GM12864 (cell line): ENCODE measurements around the gene ANK2.

Experiments
- DNase-seq: peaks from one replicate; pipeline ENCODE4 v3.0.0-alpha.2; 2011; ENCODE audit warnings: low read depth
- H3K4me3 ChIP-seq: 2 replicates; pipeline ENCODE4 v1.5.1; 2011; ENCODE audit warnings: mild to moderate bottlenecking, low read depth, low read length, control low read depth
- TF ChIP-seq, protein P1 (sequence below): IDR thresholded peaks from 2 replicates; pipeline ENCODE4 v1.5.1; 2011; ENCODE audit warnings: low read depth, mild to moderate bottlenecking, moderate library complexity, low read length, control low read depth, inconsistent platforms; ENCODE audit errors: missing control alignments

Gene ANK2

DNA sequence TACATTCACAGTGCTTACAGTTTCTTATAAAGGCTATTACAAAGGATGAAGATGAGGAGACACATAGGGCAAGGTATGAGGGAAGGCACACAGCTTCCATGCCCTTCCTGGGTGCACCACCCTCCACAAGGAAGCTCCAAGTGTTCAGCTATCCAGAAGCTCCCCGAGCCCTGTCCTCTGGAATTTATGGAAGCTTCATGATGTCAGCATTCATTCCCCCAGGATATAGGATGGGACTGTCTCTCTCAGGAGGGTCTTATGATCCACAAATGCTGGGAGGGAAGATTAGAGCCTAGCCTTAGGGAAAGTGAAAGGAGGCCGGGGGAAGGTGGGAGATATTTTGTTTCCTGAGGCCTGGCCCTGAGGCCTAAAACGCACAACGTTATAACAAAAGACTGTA is 236.0 kb downstream of the ANK2 start:
- TF ChIP-seq, protein P1, sequence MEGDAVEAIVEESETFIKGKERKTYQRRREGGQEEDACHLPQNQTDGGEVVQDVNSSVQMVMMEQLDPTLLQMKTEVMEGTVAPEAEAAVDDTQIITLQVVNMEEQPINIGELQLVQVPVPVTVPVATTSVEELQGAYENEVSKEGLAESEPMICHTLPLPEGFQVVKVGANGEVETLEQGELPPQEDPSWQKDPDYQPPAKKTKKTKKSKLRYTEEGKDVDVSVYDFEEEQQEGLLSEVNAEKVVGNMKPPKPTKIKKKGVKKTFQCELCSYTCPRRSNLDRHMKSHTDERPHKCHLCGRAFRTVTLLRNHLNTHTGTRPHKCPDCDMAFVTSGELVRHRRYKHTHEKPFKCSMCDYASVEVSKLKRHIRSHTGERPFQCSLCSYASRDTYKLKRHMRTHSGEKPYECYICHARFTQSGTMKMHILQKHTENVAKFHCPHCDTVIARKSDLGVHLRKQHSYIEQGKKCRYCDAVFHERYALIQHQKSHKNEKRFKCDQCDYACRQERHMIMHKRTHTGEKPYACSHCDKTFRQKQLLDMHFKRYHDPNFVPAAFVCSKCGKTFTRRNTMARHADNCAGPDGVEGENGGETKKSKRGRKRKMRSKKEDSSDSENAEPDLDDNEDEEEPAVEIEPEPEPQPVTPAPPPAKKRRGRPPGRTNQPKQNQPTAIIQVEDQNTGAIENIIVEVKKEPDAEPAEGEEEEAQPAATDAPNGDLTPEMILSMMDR, result no peak
- H3K4me3 ChIP-seq, result no peak overlapping the region
- DNase-seq, result no peak

GRCh38 chr4:113288257-113288656 is 238.8 kb downstream of the ANK2 start:
- DNase-seq, result no peak
- TF ChIP-seq, protein P1, result no peak
- no peak overlapping the region for H3K4me3 ChIP-seq

GRCh38 chr4:113288696-113289095 is 239.2 kb downstream of the ANK2 start:
- no peak overlapping the region for H3K4me3 ChIP-seq
- TF ChIP-seq, protein P1, result no peak
- DNase-seq, result no peak

DNA sequence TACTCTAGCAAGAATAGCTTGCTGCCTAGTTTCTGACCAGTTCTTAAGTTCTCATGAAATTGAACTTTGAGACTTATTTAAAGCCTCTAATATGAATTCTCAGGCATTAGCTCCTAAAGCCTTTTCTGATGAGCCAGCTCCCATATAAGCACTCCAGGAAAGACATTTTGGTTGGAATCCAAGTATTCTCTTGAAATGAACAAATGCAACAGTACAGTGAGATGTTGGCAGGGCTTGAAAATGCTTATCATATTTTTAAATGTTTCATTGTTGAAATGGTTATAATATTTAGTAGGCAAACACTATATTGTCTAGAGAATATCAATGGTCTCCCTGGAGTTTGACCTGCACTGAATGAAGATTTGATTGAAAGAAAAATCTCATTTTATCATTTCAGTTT is 240.3 kb downstream of the ANK2 start:
- no peak overlapping the region for H3K4me3 ChIP-seq
- TF ChIP-seq, protein P1, result no peak
- DNase-seq, result no peak

DNA sequence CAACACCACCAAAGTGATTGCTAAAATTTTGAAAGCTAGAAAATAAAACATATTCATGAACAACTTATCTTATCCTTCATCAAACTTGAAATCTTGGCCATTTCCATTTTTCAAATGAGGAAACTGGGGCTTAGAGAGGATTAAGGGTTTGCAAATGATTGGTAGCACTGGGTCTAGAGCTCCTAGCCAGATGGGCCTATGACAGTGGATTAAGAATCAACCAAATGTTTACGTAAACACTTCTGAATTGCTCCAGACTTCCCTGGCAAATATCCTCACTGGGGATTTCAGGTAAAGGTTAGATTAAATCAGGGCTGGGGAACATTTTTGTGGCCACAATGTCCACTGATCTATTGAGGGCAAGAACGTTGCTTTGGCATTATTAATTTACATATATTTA is 241.2 kb downstream of the ANK2 start:
- DNase-seq, result no peak
- TF ChIP-seq, protein P1, result no peak

DNA sequence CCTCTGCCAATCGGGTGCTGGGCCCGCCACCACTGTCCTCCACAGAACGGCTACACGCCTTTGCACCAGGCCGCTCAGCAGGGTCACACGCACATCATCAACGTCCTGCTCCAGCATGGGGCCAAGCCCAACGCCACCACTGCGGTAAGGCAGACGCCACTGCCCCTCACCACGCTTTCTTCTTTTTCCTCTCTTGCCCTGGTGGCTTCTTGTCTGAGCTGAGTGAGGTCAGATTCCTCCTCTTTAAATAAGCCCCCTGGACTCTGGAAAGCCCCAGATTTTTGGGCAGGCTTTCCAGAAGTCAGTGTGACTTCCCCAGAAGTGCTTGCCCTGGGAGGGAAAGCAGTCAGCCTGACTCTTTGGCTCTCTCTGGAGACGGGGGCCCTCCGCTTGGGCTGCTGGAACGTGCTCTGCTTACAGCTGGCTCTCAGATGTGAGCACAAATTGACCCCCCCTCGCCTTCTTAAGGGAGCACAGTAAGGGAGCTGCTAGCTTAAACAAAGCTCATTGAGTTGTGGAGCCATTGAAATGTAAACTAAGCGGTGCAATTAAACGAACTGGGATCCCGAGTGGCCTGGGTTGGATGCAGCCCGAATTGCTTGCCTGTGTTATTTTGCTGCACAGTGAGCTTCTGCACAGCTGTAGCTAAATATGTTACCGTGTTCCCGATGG is 243.1 kb downstream of the ANK2 start:
- no peak for DNase-seq
- TF ChIP-seq, protein P1, result no peak
- no peak overlapping the region for H3K4me3 ChIP-seq

More for the DNA sequence above, 241.2 kb downstream of the ANK2 start:
- H3K4me3 ChIP-seq, result no peak overlapping the region

GRCh38 chr4:113293043-113293560 is 243.6 kb downstream of the ANK2 start:
- no peak for DNase-seq
- no peak overlapping the region for H3K4me3 ChIP-seq
- TF ChIP-seq, protein P1, result no peak
